Measurements from ENCODE around the gene PLS3.

GRCh38 chrX:115535844-115536243 lies 25.1 kb upstream of the PLS3 start:
- TF ChIP-seq CTCF (IDR thresholded peaks at IDR 0.05; ENCODE audit: insufficient read depth, low read length, poor library complexity, severe bottlenecking) (no peak), EZH2phosphoT487 (conservative IDR thresholded peaks at IDR 0.05; ENCODE audit: low read length) (no peak)
